Measurements from ENCODE around the gene PSMA7. TPM values are rescaled to one million over a fixed set of nuclear protein-coding genes. Genes with fewer than 3 reads are reported as not detected.

Gene PSMA7
- total and polyA plus RNA-seq, 4 experiments from 2014 or later: 182 to 598 (median 313) TPM

GRCh38 chr20:62158088-62158400, 14.8 kb upstream of the PSMA7 start:
- CTCF ChIA-PET (ENCODE audit: partially characterized antibody): interaction anchor here (2.4 kb wide), 1 partner anchor 147 kb away, joined by 11 read pairs; no protein-coding TSS in a partner anchor
- H3K36me3 ChIP-seq (ENCODE audit: insufficient read depth, low read length): peaks cover 5% of the 10 kb centered on the region
- no peak overlapping the region for H3K27ac ChIP-seq (ENCODE audit: low read depth, low read length)
- Mint-ChIP-seq H3K4me3 (no peak overlapping the region), H3K9me3 (peaks cover 0 to 7% (median 0%) of the 10 kb centered on the region in 8 donors), H3K4me1 (peaks cover 4 to 17% (median 9%) of the 10 kb centered on the region in 4 donors), H3K27ac (no peak overlapping the region), H3K36me3 (peaks cover 27 to 29% of the 10 kb centered on the region in 2 donors), H3K27me3 (no peaks in the 10 kb centered on the region)
- POLR2A ChIA-PET (ENCODE audit: partially characterized antibody): no interaction called here
- intact Hi-C loops (cut with micrococcal nuclease): no loop called here
- H3K9me3 ChIP-seq (ENCODE audit: control insufficient read depth in 1 of 2, low read length in 2 of 2): no peaks in the 10 kb centered on the region
- H3K4me1 ChIP-seq (ENCODE audit: insufficient read depth, low read length): peaks cover 12% of the 10 kb centered on the region
- H3K4me3 ChIP-seq (ENCODE audit: low read length in 2 of 2): no peak overlapping the region
- no peak for DNase-seq
- H3K27me3 ChIP-seq (ENCODE audit: insufficient read depth, low read length): no peaks in the 10 kb centered on the region

DNA sequence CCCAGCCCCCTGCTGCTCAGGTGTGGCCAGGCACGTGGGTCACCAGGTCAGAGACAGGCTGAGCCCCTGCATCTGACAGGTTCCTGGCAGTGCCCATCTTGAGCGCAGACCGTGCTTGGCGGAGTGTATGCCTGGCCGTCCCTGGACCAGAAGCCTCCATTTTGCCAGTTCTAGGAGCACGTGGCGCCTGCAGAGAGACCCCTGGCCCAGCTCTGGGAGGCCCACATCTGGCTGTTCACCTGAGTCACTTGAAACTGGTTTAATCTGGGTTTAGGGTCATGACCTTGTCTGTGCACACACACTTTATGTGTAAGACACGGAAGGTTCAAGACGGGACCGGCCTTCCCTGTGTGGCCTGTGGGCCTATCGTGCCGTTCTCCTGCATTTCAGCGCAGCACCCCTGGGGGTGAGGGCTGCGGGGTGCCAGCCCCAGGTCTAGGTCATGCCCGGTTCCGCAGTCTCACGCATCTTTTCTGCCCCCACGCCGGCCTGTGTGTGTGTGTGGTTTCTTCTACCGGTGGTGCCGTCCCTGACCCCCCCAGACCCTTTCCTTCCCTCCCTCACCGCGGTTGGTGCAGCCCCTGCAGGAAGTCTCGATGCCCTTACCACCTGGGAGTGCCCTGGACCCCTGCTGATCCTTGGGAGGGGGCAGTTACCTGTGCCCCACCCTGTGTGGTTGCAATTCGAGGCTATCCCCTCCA, 14.3 kb upstream of the PSMA7 start:
- H3K4me1 Mint-ChIP-seq: peaks cover 6 to 17% (median 13%) of the 10 kb centered on the region in 4 donors
- Histone ChIP-seq H3K36me3 (ENCODE audit: insufficient read depth, low read length) (peaks cover 5% of the 10 kb centered on the region), H3K27ac (ENCODE audit: low read depth, low read length) (no peak overlapping the region), H3K27me3 (ENCODE audit: insufficient read depth, low read length) (no peaks in the 10 kb centered on the region), H3K4me1 (ENCODE audit: insufficient read depth, low read length) (peaks cover 12% of the 10 kb centered on the region), H3K9me3 (ENCODE audit: control insufficient read depth in 1 of 2, low read length in 2 of 2) (no peaks in the 10 kb centered on the region), H3K4me3 (ENCODE audit: low read length in 2 of 2) (no peak overlapping the region)
- H3K27ac Mint-ChIP-seq: peak overlapping the region in 1 of 7 donors; percentile 41
- peaks cover 32 to 33% of the 10 kb centered on the region in 2 donors for H3K36me3 Mint-ChIP-seq
- no peak for DNase-seq
- no peak overlapping the region for H3K4me3 Mint-ChIP-seq
- peaks cover 0 to 7% (median 0%) of the 10 kb centered on the region in 8 donors for H3K9me3 Mint-ChIP-seq
- intact Hi-C loops (cut with micrococcal nuclease): loop anchor here (1.0 kb wide), 1 partner anchor 146 kb away; no protein-coding TSS in a partner anchor
- CTCF ChIA-PET (ENCODE audit: partially characterized antibody): interaction anchor here (2.4 kb wide), 1 partner anchor 146 kb away, joined by 11 read pairs; no protein-coding TSS in a partner anchor
- POLR2A ChIA-PET (ENCODE audit: partially characterized antibody): no interaction called here
- no peaks in the 10 kb centered on the region for H3K27me3 Mint-ChIP-seq

- Histone ChIP-seq H3K9me3 (ENCODE audit: control insufficient read depth in 1 of 2, low read length in 2 of 2) (no peaks in the 10 kb centered on the region), H3K4me1 (ENCODE audit: insufficient read depth, low read length) (peaks cover 12% of the 10 kb centered on the region), H3K27me3 (ENCODE audit: insufficient read depth, low read length) (no peaks in the 10 kb centered on the region), H3K4me3 (ENCODE audit: low read length in 2 of 2) (no peak overlapping the region), H3K27ac (ENCODE audit: low read depth, low read length) (no peak overlapping the region), H3K36me3 (ENCODE audit: insufficient read depth, low read length) (peaks cover 5% of the 10 kb centered on the region)
- peak; percentile 67 to 71 (median 68) for DNase-seq
- peaks cover 30 to 38% of the 10 kb centered on the region in 2 donors for H3K36me3 Mint-ChIP-seq
- intact Hi-C loops (cut with micrococcal nuclease): loop anchor here (1.0 kb wide), 1 partner anchor 145 kb away; no protein-coding TSS in a partner anchor
- ChIA-PET POLR2A (ENCODE audit: partially characterized antibody) (no interaction called here), CTCF (ENCODE audit: partially characterized antibody) (interaction anchor here (0.7 to 2.4 kb wide), 10 partner anchors 16 to 150 kb away, joined by 3 to 11 read pairs (median 3); no protein-coding TSS in a partner anchor)
- no peak overlapping the region for H3K27ac Mint-ChIP-seq
- no peaks in the 10 kb centered on the region for H3K27me3 Mint-ChIP-seq
- H3K4me1 Mint-ChIP-seq: peaks cover 7 to 21% (median 15%) of the 10 kb centered on the region in 4 donors
- H3K4me3 Mint-ChIP-seq: no peak overlapping the region
- peaks cover 0 to 7% (median 0%) of the 10 kb centered on the region in 8 donors for H3K9me3 Mint-ChIP-seq
Measured at GRCh38 chr20:62156592-62157386, 13.6 kb upstream of the PSMA7 start.

DNA sequence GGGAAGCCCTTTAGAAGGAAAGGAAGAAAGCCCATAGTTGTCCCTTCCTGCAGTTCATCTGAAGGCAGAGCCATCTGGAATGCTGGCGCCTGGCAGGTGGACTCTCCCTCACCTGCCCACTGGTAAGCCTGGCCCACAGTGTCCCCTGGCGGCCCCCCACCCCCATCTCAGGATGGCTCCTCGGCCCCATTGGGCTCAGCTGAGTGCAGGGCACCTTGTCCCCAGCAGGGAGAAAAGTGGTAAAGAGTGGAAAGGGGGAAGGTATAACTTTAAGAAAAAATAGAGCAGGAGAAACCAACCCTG, 13.0 kb upstream of the PSMA7 start:
- peaks cover 7 to 21% (median 15%) of the 10 kb centered on the region in 4 donors for H3K4me1 Mint-ChIP-seq

DNA sequence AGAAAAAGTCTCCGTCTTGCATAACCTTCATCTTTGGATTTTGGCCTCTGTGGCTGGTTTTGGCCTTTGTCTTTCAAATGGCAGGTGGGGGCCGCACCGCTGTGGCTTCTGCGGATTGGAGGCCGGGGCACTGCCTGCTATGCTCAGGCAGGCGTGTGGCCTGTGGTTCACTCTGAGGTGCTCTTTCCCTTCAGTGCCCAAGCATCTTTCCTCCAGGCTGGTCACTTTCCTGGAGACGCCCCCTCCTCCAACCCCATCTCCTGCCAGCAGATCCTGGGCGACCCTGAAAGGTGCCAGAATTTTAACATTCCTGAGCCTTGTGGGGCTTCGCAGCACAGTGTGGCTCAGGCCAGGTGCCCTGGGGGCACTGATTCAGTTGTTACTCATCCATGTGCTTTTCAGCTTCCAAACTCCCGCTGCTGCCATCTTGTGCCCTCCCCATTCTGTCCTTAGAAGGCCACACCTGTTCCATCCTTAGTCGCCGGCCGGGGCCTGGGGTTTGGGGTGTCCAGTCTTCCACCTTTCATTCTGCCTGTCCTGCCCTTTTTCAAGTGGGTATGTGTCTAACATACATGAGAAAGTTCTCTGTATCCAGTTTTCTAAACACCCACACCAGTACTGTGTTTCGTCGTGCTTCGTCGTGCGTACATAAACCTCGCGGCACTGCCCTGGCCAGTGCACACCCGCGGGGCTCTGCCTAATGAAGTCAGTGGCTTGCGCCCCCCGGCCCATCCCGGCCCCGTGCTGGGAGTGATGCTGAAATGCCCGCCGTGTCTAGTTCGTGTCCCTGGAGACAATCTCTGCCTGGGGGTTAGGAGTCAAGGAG, 12.4 kb upstream of the PSMA7 start:
- H3K4me3 ChIP-seq (ENCODE audit: low read length in 2 of 2): no peak overlapping the region
- CTCF ChIA-PET (ENCODE audit: partially characterized antibody): interaction anchor here (0.8 to 2.4 kb wide), 6 partner anchors 17 to 149 kb away, joined by 3 to 11 read pairs (median 3); no protein-coding TSS in a partner anchor

More for the DNA sequence above, 13.0 kb upstream of the PSMA7 start:
- no peaks in the 10 kb centered on the region for H3K27me3 Mint-ChIP-seq
- H3K4me1 ChIP-seq (ENCODE audit: insufficient read depth, low read length): peaks cover 12% of the 10 kb centered on the region
- no peaks in the 10 kb centered on the region for H3K27me3 ChIP-seq (ENCODE audit: insufficient read depth, low read length)
- intact Hi-C loops (cut with micrococcal nuclease): no loop called here
- peak overlapping the region in 1 of 7 donors; percentile 83 for H3K27ac Mint-ChIP-seq
- no peak overlapping the region for H3K4me3 ChIP-seq (ENCODE audit: low read length in 2 of 2)
- DNase-seq: no peak
- peaks cover 0 to 7% (median 0%) of the 10 kb centered on the region in 8 donors for H3K9me3 Mint-ChIP-seq
- H3K27ac ChIP-seq (ENCODE audit: low read depth, low read length): no peak overlapping the region
- no peak overlapping the region for H3K4me3 Mint-ChIP-seq
- ChIA-PET POLR2A (ENCODE audit: partially characterized antibody) (no interaction called here), CTCF (ENCODE audit: partially characterized antibody) (interaction anchor here (0.7 to 2.4 kb wide), 10 partner anchors 16 to 150 kb away, joined by 3 to 11 read pairs (median 3); no protein-coding TSS in a partner anchor)
- H3K36me3 ChIP-seq (ENCODE audit: insufficient read depth, low read length): peaks cover 5% of the 10 kb centered on the region
- no peaks in the 10 kb centered on the region for H3K9me3 ChIP-seq (ENCODE audit: control insufficient read depth in 1 of 2, low read length in 2 of 2)
- peaks cover 29 to 38% of the 10 kb centered on the region in 2 donors for H3K36me3 Mint-ChIP-seq

GRCh38 chr20:62151835-62152364, 8.7 kb upstream of the PSMA7 start:
- Mint-ChIP-seq H3K27ac (no peak overlapping the region), H3K36me3 (peaks cover 23 to 38% of the 10 kb centered on the region in 2 donors), H3K4me1 (peaks cover 16 to 34% (median 23%) of the 10 kb centered on the region in 4 donors), H3K27me3 (no peaks in the 10 kb centered on the region), H3K4me3 (no peak overlapping the region), H3K9me3 (peaks cover 0 to 7% (median 0%) of the 10 kb centered on the region in 8 donors)
- POLR2A ChIA-PET (ENCODE audit: partially characterized antibody): no interaction called here
- intact Hi-C loops (cut with micrococcal nuclease): no loop called here
- no peaks in the 10 kb centered on the region for H3K27me3 ChIP-seq (ENCODE audit: insufficient read depth, low read length)
- CTCF ChIA-PET (ENCODE audit: partially characterized antibody): interaction anchor here (1.0 kb wide), 1 partner anchor 23 kb away, joined by 3 read pairs; no protein-coding TSS in a partner anchor
- no peaks in the 10 kb centered on the region for H3K36me3 ChIP-seq (ENCODE audit: insufficient read depth, low read length)
- H3K27ac ChIP-seq (ENCODE audit: low read depth, low read length): no peak overlapping the region
- no peak for DNase-seq
- H3K4me1 ChIP-seq (ENCODE audit: insufficient read depth, low read length): peaks cover 8% of the 10 kb centered on the region
- no peaks in the 10 kb centered on the region for H3K9me3 ChIP-seq (ENCODE audit: control insufficient read depth in 1 of 2, low read length in 2 of 2)
- H3K4me3 ChIP-seq (ENCODE audit: low read length in 2 of 2): no peak overlapping the region

More for the DNA sequence above, 12.4 kb upstream of the PSMA7 start:
- intact Hi-C loops (cut with micrococcal nuclease): no loop called here
- Mint-ChIP-seq H3K36me3 (peaks cover 27 to 38% of the 10 kb centered on the region in 2 donors), H3K9me3 (peaks cover 0 to 7% (median 0%) of the 10 kb centered on the region in 8 donors), H3K27ac (peak overlapping the region in 2 of 7 donors; percentile 24), H3K4me1 (peaks cover 7 to 21% (median 15%) of the 10 kb centered on the region in 4 donors), H3K4me3 (no peak overlapping the region), H3K27me3 (no peaks in the 10 kb centered on the region)
- no peaks in the 10 kb centered on the region for H3K27me3 ChIP-seq (ENCODE audit: insufficient read depth, low read length)
- H3K36me3 ChIP-seq (ENCODE audit: insufficient read depth, low read length): peaks cover 2% of the 10 kb centered on the region
- no peak overlapping the region for H3K27ac ChIP-seq (ENCODE audit: low read depth, low read length)
- no peaks in the 10 kb centered on the region for H3K9me3 ChIP-seq (ENCODE audit: control insufficient read depth in 1 of 2, low read length in 2 of 2)
- POLR2A ChIA-PET (ENCODE audit: partially characterized antibody): no interaction called here
- peaks cover 12% of the 10 kb centered on the region for H3K4me1 ChIP-seq (ENCODE audit: insufficient read depth, low read length)
- no peak for DNase-seq
